Fibroblast of mammary gland (primary cell): ENCODE data around the gene KATNAL1.

ENCODE experiments used
- DNase-seq: peaks from one replicate; pipeline ENCODE4 v3.0.0-alpha.2; 2010; ENCODE audit warnings: low read depth
- H3K4me3 ChIP-seq: 2 replicates; pipeline ENCODE4 v1.5.1; 2011; ENCODE audit warnings: low read depth, mild to moderate bottlenecking, low read length, moderate library complexity; ENCODE audit not compliant: control insufficient read depth
- CTCF ChIP-seq: conservative IDR thresholded peaks from 2 replicates; pipeline ENCODE4 v1.5.1; 2011; ENCODE audit warnings: low read depth, low read length, inconsistent platforms; ENCODE audit not compliant: control insufficient read depth, insufficient read depth

KATNAL1 gene

GRCh38 chr13:30172593-30173302 lies 134.6 kb downstream of the KATNAL1 start:
- no peak overlapping the region for H3K4me3 ChIP-seq
- TF ChIP-seq CTCF: no peak
- peak; percentile 52 for DNase-seq

DNA sequence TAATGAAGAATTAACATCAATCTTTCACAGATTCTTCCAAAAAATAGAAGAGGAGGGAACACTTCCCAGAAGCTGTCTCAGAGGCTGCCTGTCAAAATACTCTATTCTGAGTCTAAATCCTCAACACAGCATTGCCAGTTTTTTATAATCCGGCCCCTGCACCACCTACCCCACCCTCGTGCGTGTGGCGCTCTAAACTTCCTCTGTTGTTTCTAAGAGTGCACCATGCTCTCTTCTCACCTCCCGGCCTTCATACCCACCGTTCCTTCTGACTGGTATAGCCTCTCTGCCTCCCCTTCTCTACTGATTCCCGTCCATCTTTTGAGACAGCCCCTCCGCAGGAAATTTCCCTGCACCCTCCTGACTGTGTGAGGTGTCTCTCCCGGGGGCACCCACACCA lies 136.8 kb downstream of the KATNAL1 start:
- no peak for DNase-seq
- no peak overlapping the region for H3K4me3 ChIP-seq
- no peak for TF ChIP-seq CTCF

GRCh38 chr13:30169442-30169841 lies 137.9 kb downstream of the KATNAL1 start:
- no peak for DNase-seq
- H3K4me3 ChIP-seq: no peak overlapping the region
- no peak for TF ChIP-seq CTCF

GRCh38 chr13:30165796-30166195 lies 141.6 kb downstream of the KATNAL1 start:
- peak; percentile 19 for DNase-seq
- TF ChIP-seq CTCF: no peak
- no peak overlapping the region for H3K4me3 ChIP-seq

DNA sequence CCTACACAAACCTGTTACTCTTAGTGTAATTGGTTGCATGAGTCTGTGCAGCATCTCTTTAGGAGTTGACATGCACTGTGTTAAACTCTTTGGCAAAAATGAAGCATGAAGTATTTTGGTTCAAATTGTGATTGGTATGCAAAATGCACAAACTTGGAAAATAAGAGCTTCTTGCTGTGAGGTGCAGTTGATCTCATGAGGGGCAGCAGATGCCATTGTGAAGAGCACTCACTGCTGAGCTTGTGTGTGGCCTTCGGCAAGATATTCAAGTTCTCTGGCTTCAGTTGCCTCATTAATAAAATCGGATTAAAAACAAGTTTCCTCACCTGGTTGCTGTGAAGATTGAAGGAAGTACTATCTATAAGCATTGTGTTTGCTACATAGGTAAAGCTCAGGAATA lies 142.3 kb downstream of the KATNAL1 start:
- DNase-seq: no peak
- no peak overlapping the region for H3K4me3 ChIP-seq
- no peak for TF ChIP-seq CTCF

DNA sequence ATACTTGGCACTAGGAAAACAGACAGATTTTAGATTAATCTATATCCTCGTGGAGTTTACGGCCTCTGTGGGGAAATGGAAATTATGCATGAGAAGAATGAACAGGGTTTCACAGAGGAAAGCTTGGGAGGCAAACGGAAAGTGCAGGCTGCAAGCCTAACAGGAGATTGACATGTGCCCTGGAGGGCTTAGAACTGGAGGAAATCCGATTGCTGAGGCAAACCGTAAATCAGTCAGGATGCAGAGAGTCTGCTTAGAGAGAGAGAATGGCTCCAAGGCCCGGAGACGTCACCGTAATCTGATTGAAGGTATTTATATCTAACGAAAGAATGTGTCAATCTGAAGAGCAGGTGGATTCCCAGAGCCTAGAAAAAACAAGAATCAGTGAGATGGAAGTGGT lies 143.2 kb downstream of the KATNAL1 start:
- no peak for DNase-seq
- H3K4me3 ChIP-seq: no peak overlapping the region
- no peak for TF ChIP-seq CTCF

DNA sequence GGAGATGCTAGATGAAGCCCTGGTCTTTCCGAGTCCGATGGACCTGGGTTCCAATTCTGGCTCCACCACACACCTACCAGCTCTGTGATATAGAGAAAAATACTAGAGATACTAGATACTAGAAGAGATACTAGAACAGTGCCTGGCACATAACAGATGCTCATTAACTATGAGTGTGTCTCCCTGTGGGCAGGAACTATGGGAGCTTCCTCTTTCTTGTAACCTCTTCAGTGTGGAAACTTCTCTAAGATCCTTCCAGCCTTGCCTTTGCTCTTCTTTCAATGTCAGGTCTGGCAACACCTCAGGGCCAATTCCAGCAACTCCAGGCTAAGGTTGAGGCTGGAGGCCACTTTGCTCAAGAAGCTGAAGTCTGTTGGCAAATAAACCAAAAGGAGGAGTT lies 143.9 kb downstream of the KATNAL1 start:
- no peak overlapping the region for H3K4me3 ChIP-seq
- no peak for TF ChIP-seq CTCF
- DNase-seq: no peak
